ENCODE results near the gene MAP3K5. TPM values are rescaled to one million over a fixed set of nuclear protein-coding genes. Genes with fewer than 3 reads are reported as not detected.

The MAP3K5 gene
- total and polyA plus RNA-seq, 9 of the 15 experiments (the other 6 are each of a cell fraction or from before 2014, with no cell fraction given): 2.2 to 13.0 (median 9.9) TPM

GRCh38 chr6:136669299-136669699 is 123.0 kb downstream of the MAP3K5 start (continued):
- TF ChIP-seq XRCC4 (IDR thresholded peaks at IDR 0.05; ENCODE audit: extremely low read depth, insufficient read depth, insufficient read length): no peak
- TF ChIP-seq ZNF324 (CRISPR knock-in tag; IDR thresholded peaks at IDR 0.05): no peak
- no peak for TF ChIP-seq CUX1 (CRISPR knock-in tag; IDR thresholded peaks at IDR 0.05)
- TF ChIP-seq ATF3 (IDR thresholded peaks at IDR 0.05): 0 out of 2 replicates have a peak, but pooled peaks have one; percentile 8
- TF ChIP-seq ATF3 (CRISPR knock-in tag; conservative IDR thresholded peaks at IDR 0.05): no peak
- TF ChIP-seq ZC3H4 (CRISPR knock-in tag; IDR thresholded peaks at IDR 0.05; ENCODE audit: borderline replicate concordance): no peak
- no peak for TF ChIP-seq FOSL1 (tag; conservative IDR thresholded peaks at IDR 0.05)
- TF ChIP-seq ZNF311 (CRISPR knock-in tag; IDR thresholded peaks at IDR 0.05): no peak
- TF ChIP-seq ZBTB12 (CRISPR knock-in tag; IDR thresholded peaks at IDR 0.05): no peak
- no peak for TF ChIP-seq MTA2 (IDR thresholded peaks at IDR 0.05; ENCODE audit: low read depth)
- no peak for TF ChIP-seq ZBTB1 (CRISPR knock-in tag; IDR thresholded peaks at IDR 0.05; ENCODE audit: borderline replicate concordance, low read depth)
- TF ChIP-seq CREB3 (tag; conservative IDR thresholded peaks at IDR 0.05; ENCODE audit: low read depth): no peak
- TF ChIP-seq SETDB1 (IDR thresholded peaks at IDR 0.05; ENCODE audit: low read length): no peak
- no peak for TF ChIP-seq FOXJ3 (CRISPR knock-in tag; IDR thresholded peaks at IDR 0.05)
- TF ChIP-seq MTF1 (CRISPR knock-in tag; IDR thresholded peaks at IDR 0.05; ENCODE audit: borderline replicate concordance): no peak
- TF ChIP-seq ZFP36 (IDR thresholded peaks at IDR 0.05; ENCODE audit: low read depth, low read length, partially characterized antibody): no peak
- TF ChIP-seq ZZZ3 (IDR thresholded peaks at IDR 0.05): no peak
- TF ChIP-seq MEF2A (IDR thresholded peaks at IDR 0.05; ENCODE audit: control insufficient read depth, low read depth, low read length): no peak
- TF ChIP-seq POLR3G (IDR thresholded peaks at IDR 0.05; ENCODE audit: extremely low read depth, insufficient read length, insufficient replicate concordance): no peak
- TF ChIP-seq POLR2H (tag; IDR thresholded peaks at IDR 0.05; ENCODE audit: low read depth): no peak
- TF ChIP-seq ETV1 (tag; conservative IDR thresholded peaks at IDR 0.05; ENCODE audit: low read depth): no peak
